ENCODE results near the gene SON.

The SON gene

DNA sequence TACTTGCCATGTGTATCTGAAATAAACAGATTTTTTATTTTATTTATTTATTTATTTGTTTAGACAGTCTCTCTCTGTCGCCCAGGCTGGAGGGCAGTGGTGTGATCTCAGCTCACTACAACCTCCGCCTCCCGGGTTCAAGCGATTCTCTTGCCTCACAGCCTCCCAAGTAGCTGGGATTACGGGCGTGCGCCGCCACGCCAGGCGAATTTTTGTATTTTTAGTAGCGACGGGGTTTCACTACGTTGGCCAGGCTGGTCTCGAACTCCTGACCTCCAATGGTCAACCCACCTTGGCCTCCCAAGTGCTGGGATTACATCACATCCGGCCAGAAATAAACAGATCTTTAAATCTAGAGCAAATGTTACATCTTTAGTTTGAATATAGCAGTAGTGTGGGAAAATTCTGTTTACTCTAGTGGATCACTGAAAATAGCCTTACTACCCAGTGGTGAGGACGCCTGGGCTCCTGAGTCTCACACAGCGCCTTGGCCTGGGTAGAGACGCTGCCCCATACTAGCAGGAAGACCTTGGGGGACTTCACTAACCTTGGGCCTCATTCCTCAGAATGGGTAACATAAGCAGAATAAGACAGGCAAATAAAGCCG, 1.6 kb upstream of the SON start:
- Histone ChIP-seq H3K4me3 (ENCODE audit: insufficient read depth, low read length, poor library complexity, severe bottlenecking) (peak overlapping the region; percentile 78), H2AFZ (ENCODE audit: low read depth, low read length, severe bottlenecking) (peak overlapping the region; percentile 3), H3F3A (ENCODE audit: insufficient read depth) (peaks cover 30% of the 10 kb centered on the region), H3K79me2 (ENCODE audit: insufficient read depth, low read length) (peaks cover 86% of the 10 kb centered on the region), H3K27me3 (ENCODE audit: low read length) (no peaks in the 10 kb centered on the region), H3K4me2 (ENCODE audit: low read depth, low read length, poor library complexity, severe bottlenecking) (peak overlapping the region; percentile 73), H3K36me3 (ENCODE audit: low read length) (peaks cover 36% of the 10 kb centered on the region), H3K27ac (ENCODE audit: low read depth, low read length) (peak overlapping the region; percentile 91), H3K9me3 (ENCODE audit: insufficient read depth, low read length) (no peaks in the 10 kb centered on the region), H4K20me1 (ENCODE audit: low read depth, low read length) (peaks cover 28% of the 10 kb centered on the region), H3K9ac (ENCODE audit: low read length) (peak overlapping the region; percentile 78), H3K9me2 (replicated peaks; ENCODE audit: insufficient read depth, low read length) (no peaks in the 10 kb centered on the region)
- TF ChIP-seq, protein P1, sequence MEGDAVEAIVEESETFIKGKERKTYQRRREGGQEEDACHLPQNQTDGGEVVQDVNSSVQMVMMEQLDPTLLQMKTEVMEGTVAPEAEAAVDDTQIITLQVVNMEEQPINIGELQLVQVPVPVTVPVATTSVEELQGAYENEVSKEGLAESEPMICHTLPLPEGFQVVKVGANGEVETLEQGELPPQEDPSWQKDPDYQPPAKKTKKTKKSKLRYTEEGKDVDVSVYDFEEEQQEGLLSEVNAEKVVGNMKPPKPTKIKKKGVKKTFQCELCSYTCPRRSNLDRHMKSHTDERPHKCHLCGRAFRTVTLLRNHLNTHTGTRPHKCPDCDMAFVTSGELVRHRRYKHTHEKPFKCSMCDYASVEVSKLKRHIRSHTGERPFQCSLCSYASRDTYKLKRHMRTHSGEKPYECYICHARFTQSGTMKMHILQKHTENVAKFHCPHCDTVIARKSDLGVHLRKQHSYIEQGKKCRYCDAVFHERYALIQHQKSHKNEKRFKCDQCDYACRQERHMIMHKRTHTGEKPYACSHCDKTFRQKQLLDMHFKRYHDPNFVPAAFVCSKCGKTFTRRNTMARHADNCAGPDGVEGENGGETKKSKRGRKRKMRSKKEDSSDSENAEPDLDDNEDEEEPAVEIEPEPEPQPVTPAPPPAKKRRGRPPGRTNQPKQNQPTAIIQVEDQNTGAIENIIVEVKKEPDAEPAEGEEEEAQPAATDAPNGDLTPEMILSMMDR (IDR thresholded peaks at IDR 0.05; ENCODE audit: insufficient read depth, low read length, poor library complexity, severe bottlenecking): no peak
- TF ChIP-seq EZH2phosphoT487 (conservative IDR thresholded peaks at IDR 0.05; ENCODE audit: low read length): no peak

DNA sequence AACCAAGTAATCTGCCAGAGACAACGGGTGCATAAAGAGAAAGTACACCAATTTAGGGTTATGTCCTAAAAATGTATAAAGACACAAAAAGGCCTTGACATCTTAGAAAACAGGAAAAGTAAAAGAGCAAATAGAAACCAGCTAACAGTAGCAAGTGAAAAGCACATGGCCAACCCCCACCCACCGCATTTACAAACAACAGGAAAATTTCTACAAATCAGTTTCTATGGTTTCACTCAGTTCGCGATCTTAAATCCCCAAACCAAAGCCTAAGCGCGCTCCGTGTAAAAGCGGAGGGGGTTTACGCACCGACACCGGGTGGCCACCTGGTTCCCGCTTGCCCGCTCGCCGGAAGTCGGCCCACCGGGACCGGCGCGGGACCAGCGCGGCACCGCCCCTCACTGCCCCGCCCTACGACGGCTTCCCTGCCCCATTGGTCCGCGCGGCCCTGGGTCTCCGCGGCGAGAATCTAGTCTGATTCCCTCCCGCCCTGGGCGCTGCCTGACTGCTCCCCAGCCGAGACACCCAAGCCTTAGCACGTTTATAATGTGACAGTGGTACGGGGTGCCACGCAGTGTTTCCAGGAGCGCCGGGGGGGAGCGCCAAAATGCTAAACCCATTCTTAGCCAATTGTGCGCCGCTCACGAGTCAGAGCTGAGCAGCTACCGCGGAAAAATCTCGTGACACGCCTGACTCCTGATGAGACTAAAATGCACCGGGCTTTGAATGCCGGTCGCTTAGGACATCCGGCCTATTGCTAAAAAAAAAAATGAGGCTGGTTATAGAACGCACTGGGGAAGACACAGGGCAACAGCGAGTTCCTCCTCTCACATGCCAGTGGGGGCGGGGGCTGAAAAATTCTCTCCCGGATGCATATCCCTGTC, 840 bp upstream of the SON start, which contains the start of gene GART:
GART (minus strand) TSS at position 362 of the 884 bp plus-strand sequence. CDS start 2,802 bp downstream, outside the sequence.
- TF ChIP-seq EZH2phosphoT487 (conservative IDR thresholded peaks at IDR 0.05; ENCODE audit: low read length): no peak
- TF ChIP-seq, protein P1 (IDR thresholded peaks at IDR 0.05; ENCODE audit: insufficient read depth, low read length, poor library complexity, severe bottlenecking): no peak
- peak within 1 kb of the TSS; percentile 50 for H2AFZ ChIP-seq (ENCODE audit: low read depth, low read length, severe bottlenecking)
- H3K27ac ChIP-seq (ENCODE audit: low read depth, low read length): peak within 1 kb of the TSS; percentile 91
- H3K36me3 ChIP-seq (ENCODE audit: low read length): peaks cover 30% of the 10 kb centered on the region
- H3K9me3 ChIP-seq (ENCODE audit: insufficient read depth, low read length): no peaks in the 10 kb centered on the region
- H3K9ac ChIP-seq (ENCODE audit: low read length): peak within 1 kb of the TSS; percentile 78
- H3K27me3 ChIP-seq (ENCODE audit: low read length): no peaks in the 10 kb centered on the region
- H3K4me3 ChIP-seq (ENCODE audit: insufficient read depth, low read length, poor library complexity, severe bottlenecking): peak within 1 kb of the TSS; percentile 88
- peaks cover 30% of the 10 kb centered on the region for H3F3A ChIP-seq (ENCODE audit: insufficient read depth)
- no peaks in the 10 kb centered on the region for H3K9me2 ChIP-seq (replicated peaks; ENCODE audit: insufficient read depth, low read length)
- H3K4me2 ChIP-seq (ENCODE audit: low read depth, low read length, poor library complexity, severe bottlenecking): peak within 1 kb of the TSS; percentile 99
- peaks cover 86% of the 10 kb centered on the region for H3K79me2 ChIP-seq (ENCODE audit: insufficient read depth, low read length)
- peaks cover 29% of the 10 kb centered on the region for H4K20me1 ChIP-seq (ENCODE audit: low read depth, low read length)

DNA sequence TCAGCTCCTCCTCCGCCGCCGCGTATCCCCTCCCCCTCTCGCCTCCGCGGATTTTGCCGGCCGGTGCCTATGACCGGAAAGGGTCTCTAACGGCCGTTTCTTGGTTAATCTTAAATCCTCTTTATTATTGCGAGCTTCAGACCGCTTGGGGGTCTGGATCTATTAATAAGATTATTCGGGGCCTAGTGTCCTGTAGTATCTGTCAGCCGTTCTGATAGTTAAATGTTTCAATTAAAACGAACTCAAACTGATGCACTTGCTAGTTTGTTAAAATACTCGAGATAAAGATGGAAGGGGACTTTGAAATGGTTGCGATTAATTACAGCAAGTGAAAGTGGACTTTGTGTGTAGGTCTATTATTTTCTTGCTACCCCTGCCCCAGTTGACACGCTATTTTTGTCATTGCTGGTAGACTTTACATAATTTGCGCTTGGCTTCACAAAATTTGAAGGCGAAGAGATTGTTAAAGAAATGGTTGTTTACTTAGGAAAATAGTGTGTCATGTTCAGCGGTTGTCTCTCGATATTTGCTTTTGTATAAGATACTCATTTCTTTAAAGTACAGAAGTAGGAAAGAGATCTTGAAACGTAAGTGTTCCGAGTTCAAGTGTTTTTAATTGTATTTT, 779 bp downstream of the SON start:
- Histone ChIP-seq H3K4me2 (ENCODE audit: low read depth, low read length, poor library complexity, severe bottlenecking) (peak overlapping the region; percentile 99), H3K79me2 (ENCODE audit: insufficient read depth, low read length) (peaks cover 93% of the 10 kb centered on the region)
- TF ChIP-seq, protein P1 (IDR thresholded peaks at IDR 0.05; ENCODE audit: insufficient read depth, low read length, poor library complexity, severe bottlenecking): no peak

More for the DNA sequence above, 779 bp downstream of the SON start:
- peaks cover 32% of the 10 kb centered on the region for H3K36me3 ChIP-seq (ENCODE audit: low read length)
- peak overlapping the region; percentile 88 for H3K4me3 ChIP-seq (ENCODE audit: insufficient read depth, low read length, poor library complexity, severe bottlenecking)
- H3K9me3 ChIP-seq (ENCODE audit: insufficient read depth, low read length): no peaks in the 10 kb centered on the region
- H3K27ac ChIP-seq (ENCODE audit: low read depth, low read length): peak overlapping the region; percentile 91
- no peaks in the 10 kb centered on the region for H3K27me3 ChIP-seq (ENCODE audit: low read length)
- H3K9ac ChIP-seq (ENCODE audit: low read length): peak overlapping the region; percentile 78
- H4K20me1 ChIP-seq (ENCODE audit: low read depth, low read length): peaks cover 36% of the 10 kb centered on the region
- no peak overlapping the region for H2AFZ ChIP-seq (ENCODE audit: low read depth, low read length, severe bottlenecking)
- peaks cover 34% of the 10 kb centered on the region for H3F3A ChIP-seq (ENCODE audit: insufficient read depth)
- no peaks in the 10 kb centered on the region for H3K9me2 ChIP-seq (replicated peaks; ENCODE audit: insufficient read depth, low read length)
